Measurements from ENCODE around the gene KRTAP12-4.

Gene KRTAP12-4

GRCh38 chr21:44615911-44616590, 38.4 kb downstream of the KRTAP12-4 start:
- Histone ChIP-seq H3K9ac (ENCODE audit: insufficient read length, low read depth) (no peak overlapping the region), H3K9me3 (ENCODE audit: insufficient read depth, low read length) (peaks cover 22% of the 10 kb centered on the region), H3K36me3 (ENCODE audit: insufficient read depth, insufficient read length, low read length) (no peaks in the 10 kb centered on the region), H3K4me3 (ENCODE audit: insufficient read length, low read depth) (no peak overlapping the region), H3K4me1 (ENCODE audit: insufficient read depth, insufficient read length) (peaks cover 14% of the 10 kb centered on the region), H3K27me3 (ENCODE audit: insufficient read depth, insufficient read length) (no peaks in the 10 kb centered on the region)
- no peak for DNase-seq (ENCODE audit: low read depth, low spot score)
- TF ChIP-seq YY1 (IDR thresholded peaks at IDR 0.05; ENCODE audit: insufficient read depth, insufficient read length): no peak
- TF ChIP-seq SUZ12 (IDR thresholded peaks at IDR 0.05; ENCODE audit: extremely low read depth, insufficient read depth, insufficient read length): no peak
- no peak for TF ChIP-seq ZNF274 (IDR thresholded peaks at IDR 0.05; ENCODE audit: low read depth, low read length)

GRCh38 chr21:44615466-44615865, 39.0 kb downstream of the KRTAP12-4 start:
- peaks cover 22% of the 10 kb centered on the region for H3K9me3 ChIP-seq (ENCODE audit: insufficient read depth, low read length)
- no peak overlapping the region for H3K4me3 ChIP-seq (ENCODE audit: insufficient read length, low read depth)
- H3K27me3 ChIP-seq (ENCODE audit: insufficient read depth, insufficient read length): no peaks in the 10 kb centered on the region
- no peaks in the 10 kb centered on the region for H3K36me3 ChIP-seq (ENCODE audit: insufficient read depth, insufficient read length, low read length)
- TF ChIP-seq SUZ12 (IDR thresholded peaks at IDR 0.05; ENCODE audit: extremely low read depth, insufficient read depth, insufficient read length) (no peak), YY1 (IDR thresholded peaks at IDR 0.05; ENCODE audit: insufficient read depth, insufficient read length) (no peak), ZNF274 (IDR thresholded peaks at IDR 0.05; ENCODE audit: low read depth, low read length) (no peak)
- no peak for DNase-seq (ENCODE audit: low read depth, low spot score)
- peaks cover 14% of the 10 kb centered on the region for H3K4me1 ChIP-seq (ENCODE audit: insufficient read depth, insufficient read length)
- no peak overlapping the region for H3K9ac ChIP-seq (ENCODE audit: insufficient read length, low read depth)

GRCh38 chr21:44614961-44615391, 39.5 kb downstream of the KRTAP12-4 start:
- H3K9ac ChIP-seq (ENCODE audit: insufficient read length, low read depth): no peak overlapping the region
- peaks cover 14% of the 10 kb centered on the region for H3K4me1 ChIP-seq (ENCODE audit: insufficient read depth, insufficient read length)
- no peaks in the 10 kb centered on the region for H3K27me3 ChIP-seq (ENCODE audit: insufficient read depth, insufficient read length)
- no peak for DNase-seq (ENCODE audit: low read depth, low spot score)
- H3K36me3 ChIP-seq (ENCODE audit: insufficient read depth, insufficient read length, low read length): no peaks in the 10 kb centered on the region
- no peak for TF ChIP-seq SUZ12 (IDR thresholded peaks at IDR 0.05; ENCODE audit: extremely low read depth, insufficient read depth, insufficient read length)
- no peak for TF ChIP-seq ZNF274 (IDR thresholded peaks at IDR 0.05; ENCODE audit: low read depth, low read length)
- TF ChIP-seq YY1 (IDR thresholded peaks at IDR 0.05; ENCODE audit: insufficient read depth, insufficient read length): no peak
- peaks cover 23% of the 10 kb centered on the region for H3K9me3 ChIP-seq (ENCODE audit: insufficient read depth, low read length)
- H3K4me3 ChIP-seq (ENCODE audit: insufficient read length, low read depth): no peak overlapping the region

- no peaks in the 10 kb centered on the region for H3K36me3 ChIP-seq (ENCODE audit: insufficient read depth, insufficient read length, low read length)
- TF ChIP-seq ZNF274 (IDR thresholded peaks at IDR 0.05; ENCODE audit: low read depth, low read length) (no peak), YY1 (IDR thresholded peaks at IDR 0.05; ENCODE audit: insufficient read depth, insufficient read length) (no peak), SUZ12 (IDR thresholded peaks at IDR 0.05; ENCODE audit: extremely low read depth, insufficient read depth, insufficient read length) (no peak)
- no peak overlapping the region for H3K4me3 ChIP-seq (ENCODE audit: insufficient read length, low read depth)
- DNase-seq (ENCODE audit: low read depth, low spot score): no peak
- no peak overlapping the region for H3K9ac ChIP-seq (ENCODE audit: insufficient read length, low read depth)
- no peaks in the 10 kb centered on the region for H3K27me3 ChIP-seq (ENCODE audit: insufficient read depth, insufficient read length)
- H3K4me1 ChIP-seq (ENCODE audit: insufficient read depth, insufficient read length): peaks cover 14% of the 10 kb centered on the region
- peaks cover 23% of the 10 kb centered on the region for H3K9me3 ChIP-seq (ENCODE audit: insufficient read depth, low read length)
Measured at GRCh38 chr21:44614161-44614631, 40.3 kb downstream of the KRTAP12-4 start.

GRCh38 chr21:44613386-44614155, 40.9 kb downstream of the KRTAP12-4 start:
- H3K4me3 ChIP-seq (ENCODE audit: insufficient read length, low read depth): no peak overlapping the region
- peaks cover 20% of the 10 kb centered on the region for H3K9me3 ChIP-seq (ENCODE audit: insufficient read depth, low read length)
- H3K36me3 ChIP-seq (ENCODE audit: insufficient read depth, insufficient read length, low read length): no peaks in the 10 kb centered on the region
- no peak overlapping the region for H3K9ac ChIP-seq (ENCODE audit: insufficient read length, low read depth)
- no peak for TF ChIP-seq ZNF274 (IDR thresholded peaks at IDR 0.05; ENCODE audit: low read depth, low read length)
- TF ChIP-seq YY1 (IDR thresholded peaks at IDR 0.05; ENCODE audit: insufficient read depth, insufficient read length): no peak
- no peak for TF ChIP-seq SUZ12 (IDR thresholded peaks at IDR 0.05; ENCODE audit: extremely low read depth, insufficient read depth, insufficient read length)
- no peak for DNase-seq (ENCODE audit: low read depth, low spot score)
- H3K27me3 ChIP-seq (ENCODE audit: insufficient read depth, insufficient read length): no peaks in the 10 kb centered on the region
- peaks cover 14% of the 10 kb centered on the region for H3K4me1 ChIP-seq (ENCODE audit: insufficient read depth, insufficient read length)

- H3K4me3 ChIP-seq (ENCODE audit: insufficient read length, low read depth): no peak overlapping the region
- H3K36me3 ChIP-seq (ENCODE audit: insufficient read depth, insufficient read length, low read length): no peaks in the 10 kb centered on the region
- no peak for TF ChIP-seq ZNF274 (IDR thresholded peaks at IDR 0.05; ENCODE audit: low read depth, low read length)
- no peak for TF ChIP-seq YY1 (IDR thresholded peaks at IDR 0.05; ENCODE audit: insufficient read depth, insufficient read length)
- TF ChIP-seq SUZ12 (IDR thresholded peaks at IDR 0.05; ENCODE audit: extremely low read depth, insufficient read depth, insufficient read length): no peak
- no peak for DNase-seq (ENCODE audit: low read depth, low spot score)
- H3K9me3 ChIP-seq (ENCODE audit: insufficient read depth, low read length): peaks cover 20% of the 10 kb centered on the region
- H3K27me3 ChIP-seq (ENCODE audit: insufficient read depth, insufficient read length): no peaks in the 10 kb centered on the region
- H3K9ac ChIP-seq (ENCODE audit: insufficient read length, low read depth): no peak overlapping the region
- peaks cover 14% of the 10 kb centered on the region for H3K4me1 ChIP-seq (ENCODE audit: insufficient read depth, insufficient read length)
Measured at GRCh38 chr21:44612669-44613229, 41.7 kb downstream of the KRTAP12-4 start.

- Histone ChIP-seq H3K27me3 (ENCODE audit: insufficient read depth, insufficient read length) (no peaks in the 10 kb centered on the region), H3K4me1 (ENCODE audit: insufficient read depth, insufficient read length) (peaks cover 10% of the 10 kb centered on the region), H3K36me3 (ENCODE audit: insufficient read depth, insufficient read length, low read length) (no peaks in the 10 kb centered on the region), H3K9me3 (ENCODE audit: insufficient read depth, low read length) (peaks cover 20% of the 10 kb centered on the region), H3K9ac (ENCODE audit: insufficient read length, low read depth) (no peak within 1 kb of the TSS), H3K4me3 (ENCODE audit: insufficient read length, low read depth) (no peak within 1 kb of the TSS)
- TF ChIP-seq SUZ12 (IDR thresholded peaks at IDR 0.05; ENCODE audit: extremely low read depth, insufficient read depth, insufficient read length) (no peak), ZNF274 (IDR thresholded peaks at IDR 0.05; ENCODE audit: low read depth, low read length) (no peak), YY1 (IDR thresholded peaks at IDR 0.05; ENCODE audit: insufficient read depth, insufficient read length) (no peak)
- DNase-seq (ENCODE audit: low read depth, low spot score): no peak
Measured at GRCh38 chr21:44612029-44612486, 42.4 kb downstream of the KRTAP12-4 start, which contains the start of gene KRTAP10-8. TSS of gene KRTAP10-8 (plus strand) at chr21:44612079. CDS start at chr21:44612101, 22 bp downstream.
